SH-SY5Y (cell line): ENCODE measurements around the gene MEMO1.

Experiments used
- GATA2 ChIP-seq: IDR thresholded peaks from 2 replicates; pipeline ENCODE4 v1.6.1; 2011; ENCODE audit warnings: mild to moderate bottlenecking, low read depth, low read length
- GATA3 ChIP-seq: IDR thresholded peaks from 2 replicates; pipeline ENCODE4 v1.6.1; 2011; ENCODE audit warnings: low read depth, mild to moderate bottlenecking, low read length, moderate library complexity

GRCh38 chr2:31919499-31919898, 91.3 kb downstream of the MEMO1 start:
- TF ChIP-seq GATA3: no peak
- TF ChIP-seq GATA2: no peak
